Trophoblast cell (in vitro differentiated cells and primary cell): ENCODE results near the gene TMEM135.

Source experiments
- DNase-seq, 2 donors: peaks; one replicate each; pipeline ENCODE4 v3.0.0-alpha.2; 2016
- H2AFZ ChIP-seq: 2 replicates; pipeline ENCODE4 v1.6.1; 2013; ENCODE audit warnings: low read length, moderate library complexity, mild to moderate bottlenecking; ENCODE audit not compliant: insufficient read depth, poor library complexity
- H2AK5ac ChIP-seq: 2 replicates; pipeline ENCODE4 v1.6.1; 2013; ENCODE audit warnings: mild to moderate bottlenecking, low read length
- H2BK120ac ChIP-seq: 2 replicates; pipeline ENCODE4 v1.6.1; 2013; ENCODE audit warnings: low read length, mild to moderate bottlenecking, moderate library complexity; ENCODE audit not compliant: insufficient read depth, poor library complexity
- H2BK12ac ChIP-seq: 2 replicates; pipeline ENCODE4 v1.6.1; 2013; ENCODE audit warnings: mild to moderate bottlenecking, low read length, moderate library complexity
- H2BK5ac ChIP-seq: 2 replicates; pipeline ENCODE4 v1.6.1; 2013; ENCODE audit warnings: low read length, low read depth, moderate library complexity, mild to moderate bottlenecking; ENCODE audit not compliant: poor library complexity
- H3K14ac ChIP-seq: 2 replicates; pipeline ENCODE4 v1.6.1; 2013; ENCODE audit warnings: mild to moderate bottlenecking, low read length
- H3K18ac ChIP-seq: 2 replicates; pipeline ENCODE4 v1.6.1; 2013; ENCODE audit warnings: mild to moderate bottlenecking, low read length
- H3K23ac ChIP-seq: 2 replicates; pipeline ENCODE4 v1.6.1; 2013; ENCODE audit warnings: low read length
- H3K27ac ChIP-seq: 2 replicates; pipeline ENCODE4 v1.5.1; 2013; ENCODE audit warnings: low read depth, mild to moderate bottlenecking, inconsistent platforms, low read length, moderate library complexity
- H3K27me3 ChIP-seq: 2 replicates; pipeline ENCODE4 v1.6.1; 2013; ENCODE audit warnings: inconsistent platforms, mild to moderate bottlenecking, low read length, moderate library complexity; ENCODE audit not compliant: insufficient read depth
- H3K36me3 ChIP-seq, 2 experiments: 1 replicate in 1 of 2; 2 replicates in 1 of 2; pipeline ENCODE4 v1.6.1; 2013; ENCODE audit warnings: low read length in 2 of 2, mild to moderate bottlenecking in 2 of 2, moderate library complexity in 1 of 2; ENCODE audit not compliant: insufficient read depth in 2 of 2, control insufficient read depth in 1 of 2
- H3K4ac ChIP-seq: 2 replicates; pipeline ENCODE4 v1.6.1; 2013; ENCODE audit warnings: low read depth, mild to moderate bottlenecking, low read length, moderate library complexity
- H3K4me1 ChIP-seq, 2 experiments: 1 replicate in 1 of 2; 2 replicates in 1 of 2; pipeline ENCODE4 v1.6.1; 2013; ENCODE audit warnings: low read length in 2 of 2, mild to moderate bottlenecking in 2 of 2, moderate library complexity in 1 of 2; ENCODE audit not compliant: insufficient read depth in 2 of 2, control insufficient read depth in 1 of 2
- H3K4me2 ChIP-seq: 2 replicates; pipeline ENCODE4 v1.6.1; 2013; ENCODE audit warnings: inconsistent platforms, mild to moderate bottlenecking, low read length, moderate library complexity
- H3K4me3 ChIP-seq: 2 replicates; pipeline ENCODE4 v1.5.1; 2013; ENCODE audit warnings: mild to moderate bottlenecking, low read depth, low read length, inconsistent platforms
- H3K79me1 ChIP-seq: one replicate; pipeline ENCODE4 v1.6.1; 2013; ENCODE audit warnings: low read length
- H3K79me2 ChIP-seq: 2 replicates; pipeline ENCODE4 v1.6.1; 2013; ENCODE audit warnings: low read length, mild to moderate bottlenecking; ENCODE audit not compliant: control insufficient read depth, insufficient read depth, poor library complexity
- H3K9ac ChIP-seq: 2 replicates; pipeline ENCODE4 v1.6.1; 2013; ENCODE audit warnings: mild to moderate bottlenecking, low read length
- H3K9me3 ChIP-seq: 2 replicates; pipeline ENCODE4 v1.6.1; 2013; ENCODE audit warnings: low read depth, mild to moderate bottlenecking, control low read depth, inconsistent platforms, low read length; ENCODE audit not compliant: insufficient read depth
- H4K12ac ChIP-seq: 2 replicates; pipeline ENCODE4 v1.6.1; 2013; ENCODE audit warnings: low read depth, mild to moderate bottlenecking, low read length, moderate library complexity
- H4K8ac ChIP-seq: 2 replicates; pipeline ENCODE4 v1.6.1; 2013; ENCODE audit warnings: low read depth, mild to moderate bottlenecking, low read length, moderate library complexity
- H4K91ac ChIP-seq: one replicate; pipeline ENCODE4 v1.6.1; 2013; ENCODE audit warnings: low read depth, mild to moderate bottlenecking, low read length, moderate library complexity
- WGBS: extraction: QIAGEN DNeasy Blood & Tissue Kit; methylation state at CpG from one replicate; pipeline ENCODE4 v1.1.7; 2013; ENCODE audit warnings: missing lambda C conversion rate; ENCODE audit not compliant: insufficient read length, insufficient coverage; ENCODE audit errors: extremely low coverage; 5-methylcytosine and 5-hydroxymethylcytosine counted together

Gene TMEM135

DNA sequence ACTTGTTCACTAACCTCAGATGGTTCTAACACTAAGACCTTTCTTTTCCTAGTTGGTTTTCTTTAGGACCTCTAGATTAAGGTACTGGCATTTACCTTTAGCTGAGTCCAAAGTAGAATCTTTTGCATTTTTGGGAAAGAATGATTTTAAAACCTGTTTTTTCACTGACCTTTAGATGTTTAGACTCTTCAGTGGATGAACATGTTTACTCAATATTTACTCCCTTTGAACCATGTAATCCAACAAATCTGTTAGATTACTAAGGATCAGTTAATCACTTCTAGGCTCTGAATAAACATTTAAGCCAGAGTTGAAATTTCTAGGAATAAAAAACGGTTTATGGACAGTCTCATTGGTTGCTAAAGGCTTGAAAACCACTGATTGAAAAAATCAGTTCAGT, 6.2 kb downstream of the TMEM135 start:
- H2BK12ac ChIP-seq = no peak overlapping the region
- no peaks in the 10 kb centered on the region for H3K27me3 ChIP-seq
- H3K79me2 ChIP-seq = peaks cover 1% of the 10 kb centered on the region
- no peak overlapping the region for H3K18ac ChIP-seq
- no peak overlapping the region for H3K4me3 ChIP-seq
- DNase-seq = no peak
- H4K12ac ChIP-seq = no peak overlapping the region
- no peaks in the 10 kb centered on the region for H3K79me1 ChIP-seq
- H2AFZ ChIP-seq = no peak overlapping the region
- H3K4ac ChIP-seq = no peak overlapping the region
- H3K4me1 ChIP-seq = peaks cover 0 to 2% of the 10 kb centered on the region in 2 experiments
- H4K91ac ChIP-seq = no peak overlapping the region
- H3K4me2 ChIP-seq = no peak overlapping the region
- H3K23ac ChIP-seq = no peak overlapping the region
- H4K8ac ChIP-seq = no peak overlapping the region
- no peak overlapping the region for H3K14ac ChIP-seq
- H3K9ac ChIP-seq = no peak overlapping the region
- H3K9me3 ChIP-seq = no peaks in the 10 kb centered on the region
- H2BK5ac ChIP-seq = no peak overlapping the region
- H2BK120ac ChIP-seq = no peak overlapping the region
- no peak overlapping the region for H2AK5ac ChIP-seq
- no CpG with 5 or more reads among the region's 1 CpG for WGBS
- H3K36me3 ChIP-seq = peaks cover 0 to 5% of the 10 kb centered on the region in 2 experiments
- no peak overlapping the region for H3K27ac ChIP-seq

DNA sequence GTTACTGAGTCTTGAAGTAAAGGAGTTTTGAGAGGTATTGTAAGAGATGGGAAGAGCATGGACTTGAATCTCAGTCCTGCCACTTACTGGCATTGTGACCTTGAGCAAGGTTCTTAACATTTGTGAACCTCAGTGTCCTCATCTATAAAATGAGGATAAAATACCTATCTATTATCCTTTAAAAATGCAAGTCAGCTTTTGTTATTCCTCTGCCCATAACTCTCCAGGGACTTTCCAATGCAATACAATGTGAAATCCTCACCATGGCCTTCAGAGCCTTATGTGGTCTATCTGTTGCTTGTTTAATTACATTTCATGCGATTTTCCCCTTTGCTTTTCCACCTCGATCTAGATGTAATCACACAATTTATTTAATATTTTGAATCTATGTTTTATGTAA, 9.1 kb downstream of the TMEM135 start:
- Histone ChIP-seq H2AFZ (no peak overlapping the region), H2BK5ac (no peak overlapping the region), H4K91ac (no peak overlapping the region), H3K4me3 (no peak overlapping the region), H3K27ac (no peak overlapping the region), H3K23ac (no peak overlapping the region), H3K36me3 (peaks cover 0 to 5% of the 10 kb centered on the region in 2 experiments), H3K9ac (no peak overlapping the region), H3K79me2 (no peaks in the 10 kb centered on the region), H2BK12ac (no peak overlapping the region), H2AK5ac (no peak overlapping the region), H3K4me2 (no peak overlapping the region), H3K9me3 (no peaks in the 10 kb centered on the region), H2BK120ac (no peak overlapping the region), H4K12ac (no peak overlapping the region), H3K14ac (no peak overlapping the region), H3K79me1 (no peaks in the 10 kb centered on the region), H3K18ac (no peak overlapping the region), H3K27me3 (no peaks in the 10 kb centered on the region), H4K8ac (no peak overlapping the region), H3K4me1 (no peaks in the 10 kb centered on the region), H3K4ac (no peak overlapping the region)
- DNase-seq = no peak
- WGBS = no CpG with 5 or more reads among the region's 2 CpGs

DNA sequence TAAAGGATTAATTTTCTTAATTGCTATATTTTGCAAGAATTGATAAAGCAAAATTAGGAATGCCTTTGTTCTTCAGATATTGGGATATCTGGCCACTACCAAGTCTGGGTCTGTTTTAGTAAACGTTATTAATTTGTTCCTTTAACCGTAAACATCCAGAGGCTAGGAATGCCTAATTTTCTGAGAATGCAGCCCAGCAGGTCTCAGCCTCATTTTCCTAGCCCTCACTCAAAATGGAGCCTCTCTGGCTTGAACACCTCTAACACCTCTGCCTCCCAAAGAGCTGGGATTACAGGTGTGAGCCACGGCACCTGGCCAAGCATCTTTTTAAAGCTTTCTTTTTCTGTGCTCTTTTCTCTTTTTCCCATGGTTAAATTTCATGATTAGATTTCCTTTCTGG, 18.4 kb downstream of the TMEM135 start:
- Histone ChIP-seq H3K4me3 (no peak overlapping the region), H3K18ac (no peak overlapping the region), H3K4me2 (peak overlapping the region; percentile 22), H2BK12ac (no peak overlapping the region), H3K14ac (no peak overlapping the region), H3K23ac (no peak overlapping the region), H3K4me1 (peaks cover 5 to 7% of the 10 kb centered on the region in 2 experiments), H3K79me2 (no peaks in the 10 kb centered on the region), H3K36me3 (no peaks in the 10 kb centered on the region), H3K27ac (no peak overlapping the region), H3K4ac (no peak overlapping the region), H3K9ac (no peak overlapping the region), H4K91ac (no peak overlapping the region), H2BK5ac (no peak overlapping the region), H3K79me1 (no peaks in the 10 kb centered on the region), H4K12ac (no peak overlapping the region), H3K27me3 (no peaks in the 10 kb centered on the region), H3K9me3 (no peaks in the 10 kb centered on the region), H2AFZ (no peak overlapping the region), H2AK5ac (no peak overlapping the region), H2BK120ac (no peak overlapping the region), H4K8ac (no peak overlapping the region)
- WGBS = no CpG with 5 or more reads among the region's 3 CpGs
- peak; percentile 77 to 88 for DNase-seq

DNA sequence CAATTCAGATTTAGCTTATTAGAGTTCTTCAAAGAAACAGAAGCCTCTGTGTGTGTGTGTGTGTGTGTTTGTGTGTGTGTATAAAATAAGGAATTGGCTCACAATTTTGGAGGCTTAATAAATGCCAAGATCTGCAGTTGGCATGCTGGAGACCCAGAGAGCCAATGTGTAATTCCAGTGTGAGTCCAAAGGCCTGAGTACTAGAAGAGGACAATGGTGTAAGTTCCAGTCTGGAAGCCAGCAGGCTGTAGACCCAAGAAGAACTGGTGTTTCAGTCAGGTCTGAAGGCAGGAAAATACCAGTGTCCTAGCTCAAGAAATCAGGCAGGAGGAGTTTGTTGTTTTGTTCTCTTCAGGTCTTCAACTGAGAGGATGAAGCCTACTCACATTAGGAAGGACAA, 20.0 kb downstream of the TMEM135 start:
- Histone ChIP-seq H4K12ac (no peak overlapping the region), H3K9me3 (no peaks in the 10 kb centered on the region), H3K27ac (no peak overlapping the region), H3K9ac (no peak overlapping the region), H2BK120ac (no peak overlapping the region), H2AFZ (no peak overlapping the region), H2BK5ac (no peak overlapping the region), H2BK12ac (no peak overlapping the region), H3K4me2 (no peak overlapping the region), H3K14ac (no peak overlapping the region), H3K23ac (no peak overlapping the region), H4K91ac (no peak overlapping the region), H4K8ac (peak overlapping the region; percentile 47), H3K36me3 (no peaks in the 10 kb centered on the region), H3K79me1 (no peaks in the 10 kb centered on the region), H3K4ac (peak overlapping the region; percentile 67), H3K4me1 (peaks cover 5 to 7% of the 10 kb centered on the region in 2 experiments), H3K18ac (peak overlapping the region; percentile 88), H3K27me3 (no peaks in the 10 kb centered on the region), H2AK5ac (no peak overlapping the region), H3K4me3 (no peak overlapping the region), H3K79me2 (no peaks in the 10 kb centered on the region)
- no peak for DNase-seq
